Measurements from ENCODE around the gene PFKFB4.

The PFKFB4 gene

GRCh38 chr3:48573973-48574585 is 17.5 kb upstream of the PFKFB4 start:
- ChIA-PET POLR2A (no interaction called here), CTCF (no interaction called here)
- H3K36me3 ChIP-seq (ENCODE audit: control insufficient read depth in 2 of 2, insufficient read depth in 1 of 2, low read length in 2 of 2), result peaks cover 0 to 11% of the 10 kb centered on the region in 2 experiments; a peak in 1 of 3 replicates
- no peak overlapping the region for H3K27ac ChIP-seq (ENCODE audit: extremely low read depth, low read depth, low read length)
- TF ChIP-seq, protein P1, sequence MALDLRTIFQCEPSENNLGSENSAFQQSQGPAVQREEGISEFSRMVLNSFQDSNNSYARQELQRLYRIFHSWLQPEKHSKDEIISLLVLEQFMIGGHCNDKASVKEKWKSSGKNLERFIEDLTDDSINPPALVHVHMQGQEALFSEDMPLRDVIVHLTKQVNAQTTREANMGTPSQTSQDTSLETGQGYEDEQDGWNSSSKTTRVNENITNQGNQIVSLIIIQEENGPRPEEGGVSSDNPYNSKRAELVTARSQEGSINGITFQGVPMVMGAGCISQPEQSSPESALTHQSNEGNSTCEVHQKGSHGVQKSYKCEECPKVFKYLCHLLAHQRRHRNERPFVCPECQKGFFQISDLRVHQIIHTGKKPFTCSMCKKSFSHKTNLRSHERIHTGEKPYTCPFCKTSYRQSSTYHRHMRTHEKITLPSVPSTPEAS (tag by site-specific recombination; IDR thresholded peaks at IDR 0.05), result peak; percentile 92
- peak; percentile 90 for TF ChIP-seq ZNF600 (tag by site-specific recombination; IDR thresholded peaks at IDR 0.05)
- TF ChIP-seq ZNF121 (tag by site-specific recombination; IDR thresholded peaks at IDR 0.05), result peak; percentile 68
- TF ChIP-seq ZNF10 (tag by site-specific recombination; IDR thresholded peaks at IDR 0.05), result no peak
- TF ChIP-seq ZBTB7A (tag by site-specific recombination; IDR thresholded peaks at IDR 0.05; ENCODE audit: low read depth), result 0 out of 2 replicates have a peak, but pooled peaks have one; percentile 53
- H3K4me3 ChIP-seq (ENCODE audit: low read depth, low read length), result no peak overlapping the region
- H3K4me1 ChIP-seq (ENCODE audit: control insufficient read depth, insufficient read depth, low read length), result no peaks in the 10 kb centered on the region
- H3K9me3 ChIP-seq (ENCODE audit: control insufficient read depth, insufficient read depth, low read depth, low read length), result no peaks in the 10 kb centered on the region

- H3K36me3 ChIP-seq (ENCODE audit: control insufficient read depth in 2 of 2, insufficient read depth in 1 of 2, low read length in 2 of 2), result peaks cover 0 to 6% of the 10 kb centered on the region in 2 experiments; a peak in 1 of 3 replicates
- ChIA-PET CTCF (no interaction called here), POLR2A (no interaction called here)
- TF ChIP-seq EGR2 (tag by site-specific recombination; IDR thresholded peaks at IDR 0.05; ENCODE audit: low read depth) (peak; percentile 19; the same call in 1 of the 2 replicates), BCL6B (tag by site-specific recombination; IDR thresholded peaks at IDR 0.05) (no peak), ZFP37 (tag by site-specific recombination; IDR thresholded peaks at IDR 0.05) (no peak), ZNF169 (tag by site-specific recombination; IDR thresholded peaks at IDR 0.05) (no peak), ZNF544 (tag by site-specific recombination; IDR thresholded peaks at IDR 0.05) (no peak), ZFHX2 (tag by site-specific recombination; conservative IDR thresholded peaks at IDR 0.05) (peak; percentile 42), ZNF155 (tag by site-specific recombination; IDR thresholded peaks at IDR 0.05) (no peak), ZNF366 (tag by site-specific recombination; conservative IDR thresholded peaks at IDR 0.05) (no peak)
- TF ChIP-seq, protein P2, sequence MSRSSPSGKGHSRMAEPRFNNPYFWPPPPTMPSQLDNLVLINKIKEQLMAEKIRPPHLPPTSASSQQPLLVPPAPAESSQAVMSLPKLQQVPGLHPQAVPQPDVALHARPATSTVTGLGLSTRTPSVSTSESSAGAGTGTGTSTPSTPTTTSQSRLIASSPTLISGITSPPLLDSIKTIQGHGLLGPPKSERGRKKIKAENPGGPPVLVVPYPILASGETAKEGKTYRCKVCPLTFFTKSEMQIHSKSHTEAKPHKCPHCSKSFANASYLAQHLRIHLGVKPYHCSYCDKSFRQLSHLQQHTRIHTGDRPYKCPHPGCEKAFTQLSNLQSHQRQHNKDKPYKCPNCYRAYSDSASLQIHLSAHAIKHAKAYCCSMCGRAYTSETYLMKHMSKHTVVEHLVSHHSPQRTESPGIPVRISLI (tag by site-specific recombination; IDR thresholded peaks at IDR 0.05), result no peak
- no peak overlapping the region for H3K27ac ChIP-seq (ENCODE audit: extremely low read depth, low read depth, low read length)
- H3K4me1 ChIP-seq (ENCODE audit: control insufficient read depth, insufficient read depth, low read length), result no peaks in the 10 kb centered on the region
- no peaks in the 10 kb centered on the region for H3K9me3 ChIP-seq (ENCODE audit: control insufficient read depth, insufficient read depth, low read depth, low read length)
- no peak overlapping the region for H3K4me3 ChIP-seq (ENCODE audit: low read depth, low read length)
Observed at GRCh38 chr3:48572517-48572916, 15.9 kb upstream of the PFKFB4 start.

DNA sequence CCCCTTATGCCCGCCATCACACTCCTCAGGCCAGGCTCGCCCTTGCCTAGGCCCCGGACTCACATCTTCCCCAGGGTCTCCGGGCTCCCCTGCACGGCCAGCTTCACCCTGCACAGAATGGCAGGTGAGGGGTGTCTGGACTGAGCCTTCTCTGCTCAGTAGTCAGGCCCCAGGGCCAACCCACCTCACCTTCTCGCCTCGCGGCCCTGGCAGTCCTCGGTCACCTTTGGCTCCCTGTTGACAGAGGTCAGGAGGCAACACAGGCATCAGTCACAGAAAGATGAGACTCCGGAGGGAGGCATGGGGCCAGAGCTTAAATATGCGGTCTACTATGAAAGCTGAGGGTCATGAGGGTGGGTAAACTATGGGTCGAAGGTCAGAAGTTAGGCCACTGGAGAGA is 15.3 kb upstream of the PFKFB4 start:
- Histone ChIP-seq H3K27ac (ENCODE audit: extremely low read depth, low read depth, low read length) (no peak overlapping the region), H3K4me1 (ENCODE audit: control insufficient read depth, insufficient read depth, low read length) (no peaks in the 10 kb centered on the region), H3K4me3 (ENCODE audit: low read depth, low read length) (no peak overlapping the region), H3K36me3 (ENCODE audit: control insufficient read depth in 2 of 2, insufficient read depth in 1 of 2, low read length in 2 of 2) (peaks cover 0 to under 1% of the 10 kb centered on the region in 2 experiments; a peak in 1 of 3 replicates), H3K9me3 (ENCODE audit: control insufficient read depth, insufficient read depth, low read depth, low read length) (no peaks in the 10 kb centered on the region)
- TF ChIP-seq KLF1 (tag by site-specific recombination; IDR thresholded peaks at IDR 0.05) (no peak), ZNF311 (tag by site-specific recombination; IDR thresholded peaks at IDR 0.05; ENCODE audit: borderline replicate concordance) (no peak), ZNF596 (tag by site-specific recombination; IDR thresholded peaks at IDR 0.05) (no peak)
- POLR2A ChIA-PET, result no interaction called here
- CTCF ChIA-PET, result no interaction called here
